ENCODE results near the gene ARRDC4. TPM values are rescaled to one million over a fixed set of nuclear protein-coding genes. Genes with fewer than 3 reads are reported as not detected.

ARRDC4 gene
- total RNA-seq, 1 donor from 2014 or later, result 31.6 TPM

DNA sequence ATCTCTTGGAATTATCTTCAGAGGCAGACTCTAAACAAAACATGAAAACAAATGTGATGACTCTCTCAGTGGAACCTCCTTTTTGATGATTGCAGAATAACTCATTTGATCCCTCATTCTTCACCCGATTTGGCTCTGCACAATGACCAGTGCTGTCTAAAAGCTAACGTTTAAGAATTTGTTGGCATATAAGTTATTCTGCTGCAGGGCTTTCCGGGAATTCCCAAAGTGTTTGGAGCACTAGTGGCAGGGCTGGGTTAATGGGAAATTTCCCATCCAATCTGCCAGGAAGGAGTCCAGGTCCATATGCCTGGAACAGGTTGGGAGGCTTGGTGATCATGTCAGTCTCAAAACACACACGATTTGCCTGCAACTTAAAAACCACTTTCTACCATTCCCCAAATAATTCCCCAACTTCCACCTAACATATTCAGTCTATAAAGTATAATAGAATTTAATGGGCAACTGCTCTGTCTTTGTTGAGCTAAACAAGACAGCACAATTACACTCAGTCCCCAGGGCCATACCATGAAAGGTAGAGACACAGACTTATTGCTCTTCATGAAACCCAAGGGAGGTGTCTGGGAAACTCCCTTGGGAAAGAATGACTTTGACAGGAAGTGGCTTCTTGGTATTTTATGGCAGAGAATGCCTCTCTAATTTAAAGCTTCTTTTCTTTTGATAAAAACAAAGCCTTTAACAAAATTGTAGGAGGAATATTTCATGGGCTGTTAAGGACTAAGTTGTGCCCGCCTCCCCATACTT is 38.0 kb downstream of the ARRDC4 start:
- no peak for ATAC-seq
- Histone ChIP-seq H3K27ac (no peak overlapping the region), H3K4me3 (no peak overlapping the region), H3K27me3 (no peaks in the 10 kb centered on the region), H3K36me3 (no peaks in the 10 kb centered on the region), H3K4me1 (peaks cover 5% of the 10 kb centered on the region), H3K9me3 (no peaks in the 10 kb centered on the region)
- no peak for TF ChIP-seq CTCF (IDR thresholded peaks at IDR 0.05)
- intact Hi-C loops (cut with DNase I), result no loop called here
- DNase-seq, result no peak

DNA sequence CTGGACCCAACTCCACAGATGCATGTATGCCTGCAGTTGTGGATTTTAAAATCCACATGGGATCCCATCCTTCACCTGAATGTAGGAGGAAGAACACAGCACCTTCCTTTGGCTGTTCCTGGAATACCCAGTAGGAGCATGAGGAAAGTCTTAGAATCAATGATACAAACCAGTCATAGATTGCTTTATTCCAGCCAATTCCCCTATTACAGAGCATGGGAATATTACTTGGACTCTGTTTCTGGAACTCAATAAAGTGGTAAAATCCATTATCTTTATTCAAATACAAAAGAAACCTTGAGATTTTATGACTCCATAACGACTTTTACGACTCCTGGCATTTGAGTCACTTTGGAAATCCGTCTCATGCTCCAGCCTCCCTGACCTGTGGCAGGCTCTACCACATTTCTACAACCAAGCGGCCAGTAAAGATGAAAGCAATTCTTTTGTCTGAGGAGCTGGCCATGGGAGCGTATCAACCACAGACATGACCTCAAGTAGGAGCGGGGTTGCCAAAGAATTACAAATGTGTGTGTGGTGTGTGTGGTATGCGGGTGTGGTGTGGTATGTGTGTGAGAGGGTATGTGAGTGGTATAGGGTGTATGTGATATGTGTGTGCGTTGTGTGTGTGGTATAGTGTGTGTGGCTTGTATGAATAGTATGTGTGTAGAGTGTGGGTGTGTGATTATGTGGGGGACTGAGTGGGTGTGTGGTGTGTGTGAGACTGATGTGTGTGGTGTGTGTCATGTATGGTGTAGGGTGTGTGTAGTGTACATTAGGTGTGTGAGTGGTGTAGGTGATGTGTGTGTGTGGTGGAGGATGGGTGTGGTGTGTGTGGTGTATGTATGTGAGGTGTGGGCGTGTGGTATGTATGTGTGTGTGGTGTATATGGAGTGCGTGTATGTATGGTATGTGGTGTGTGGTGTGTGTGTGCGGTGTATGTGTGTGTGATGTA is 40.0 kb downstream of the ARRDC4 start:
- Histone ChIP-seq H3K27ac (no peak overlapping the region), H3K4me3 (no peak overlapping the region), H3K27me3 (no peaks in the 10 kb centered on the region), H3K9me3 (no peaks in the 10 kb centered on the region), H3K36me3 (no peaks in the 10 kb centered on the region), H3K4me1 (no peaks in the 10 kb centered on the region)
- no peak for TF ChIP-seq CTCF (IDR thresholded peaks at IDR 0.05)
- DNase-seq (no peak), ATAC-seq (peak; percentile 31)
- intact Hi-C loops (cut with DNase I), result no loop called here

DNA sequence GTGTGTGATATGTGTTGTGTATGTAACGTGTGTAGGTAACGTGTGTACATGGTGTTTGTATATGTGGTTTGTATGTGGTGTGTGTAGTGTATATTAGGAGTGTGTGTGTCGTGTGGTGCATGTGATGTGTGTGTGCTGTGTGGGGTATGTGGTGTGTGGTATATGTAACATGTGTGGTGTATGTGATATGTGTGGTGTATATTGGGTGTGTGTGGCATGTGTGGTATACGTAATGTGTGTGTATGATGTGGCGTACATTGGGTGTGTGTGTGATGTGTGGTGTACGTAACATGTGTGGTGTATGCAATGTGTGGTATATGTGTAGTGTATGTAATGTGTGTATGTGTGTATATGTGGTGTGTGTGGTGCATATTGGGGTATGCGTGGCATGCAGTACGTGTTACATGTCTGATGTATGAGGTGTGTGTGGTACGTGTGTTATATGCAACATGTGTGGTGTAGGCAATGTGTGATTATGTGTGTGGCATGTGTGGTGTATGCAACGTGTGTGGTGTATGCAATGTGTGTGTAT is 41.2 kb downstream of the ARRDC4 start:
- intact Hi-C loops (cut with DNase I), result no loop called here
- no peaks in the 10 kb centered on the region for H3K36me3 ChIP-seq
- ATAC-seq, result no peak

DNA sequence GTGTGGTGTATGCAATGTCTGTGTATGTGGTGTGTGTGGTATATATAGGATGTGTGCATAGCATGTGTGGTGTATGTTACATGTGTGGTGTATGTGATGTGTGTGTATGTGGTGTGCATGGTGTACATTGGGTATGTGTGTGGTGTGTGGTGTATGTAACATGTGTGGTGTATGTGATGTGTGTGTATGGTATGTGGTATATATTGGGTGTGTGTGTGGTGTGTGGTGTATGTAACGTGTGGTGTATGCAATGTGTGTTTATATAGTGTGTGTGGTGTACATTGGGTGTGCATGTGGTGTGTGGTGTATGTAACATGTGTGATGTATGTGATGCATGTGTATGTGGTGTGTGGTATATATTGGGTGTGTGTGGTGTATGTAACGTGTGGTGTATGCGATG is 41.9 kb downstream of the ARRDC4 start:
- no peaks in the 10 kb centered on the region for H3K9me3 ChIP-seq
- no peaks in the 10 kb centered on the region for H3K27me3 ChIP-seq
- DNase-seq (no peak), ATAC-seq (no peak)
- H3K4me3 ChIP-seq, result no peak overlapping the region
- H3K4me1 ChIP-seq, result no peaks in the 10 kb centered on the region
- H3K27ac ChIP-seq, result no peak overlapping the region
- no peak for TF ChIP-seq CTCF (IDR thresholded peaks at IDR 0.05)
- intact Hi-C loops (cut with DNase I), result no loop called here
- no peaks in the 10 kb centered on the region for H3K36me3 ChIP-seq

More for the DNA sequence above, 41.2 kb downstream of the ARRDC4 start:
- no peaks in the 10 kb centered on the region for H3K9me3 ChIP-seq
- no peaks in the 10 kb centered on the region for H3K27me3 ChIP-seq
- no peak for TF ChIP-seq CTCF (IDR thresholded peaks at IDR 0.05)
- H3K4me3 ChIP-seq, result no peak overlapping the region
- no peak for DNase-seq
- no peak overlapping the region for H3K27ac ChIP-seq
- H3K4me1 ChIP-seq, result no peaks in the 10 kb centered on the region

- ATAC-seq, result no peak
- Histone ChIP-seq H3K27me3 (no peaks in the 10 kb centered on the region), H3K4me1 (no peaks in the 10 kb centered on the region), H3K36me3 (no peaks in the 10 kb centered on the region), H3K9me3 (no peaks in the 10 kb centered on the region), H3K27ac (no peak overlapping the region), H3K4me3 (no peak overlapping the region)
- DNase-seq, result no peak
- no peak for TF ChIP-seq CTCF (IDR thresholded peaks at IDR 0.05)
- intact Hi-C loops (cut with DNase I), result no loop called here
Observed at GRCh38 chr15:98002866-98003265, 42.4 kb downstream of the ARRDC4 start.

Data from upper lobe of right lung (tissue), 1 donor.